Measurements from ENCODE around the gene COX5B.
"Not testable (repeated sequence)": the region's sequence is repeated elsewhere in the genome, so short reads cannot be mapped to it uniquely, and the experiment has no call there.

The COX5B gene

DNA sequence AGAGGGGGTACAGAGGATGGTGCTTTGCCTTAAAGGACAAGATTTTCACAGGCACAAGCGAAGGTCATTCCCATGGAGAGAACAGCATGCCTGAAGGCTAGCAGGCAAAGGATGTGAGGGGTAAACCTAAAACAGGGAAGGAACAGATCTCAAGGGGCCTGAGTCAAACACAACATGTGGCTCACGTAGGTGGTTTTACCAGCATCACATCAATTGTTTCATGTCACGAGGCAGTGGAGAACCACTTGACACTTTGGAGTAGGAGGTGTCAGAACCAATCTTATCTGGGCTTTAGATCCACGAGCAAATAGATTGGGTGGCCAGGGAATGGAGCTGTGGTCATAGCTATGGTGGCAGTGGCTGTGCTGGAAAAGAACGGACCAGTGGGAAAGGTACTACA lies 8.4 kb downstream of the COX5B start:
- no peak for DNase-seq

DNA sequence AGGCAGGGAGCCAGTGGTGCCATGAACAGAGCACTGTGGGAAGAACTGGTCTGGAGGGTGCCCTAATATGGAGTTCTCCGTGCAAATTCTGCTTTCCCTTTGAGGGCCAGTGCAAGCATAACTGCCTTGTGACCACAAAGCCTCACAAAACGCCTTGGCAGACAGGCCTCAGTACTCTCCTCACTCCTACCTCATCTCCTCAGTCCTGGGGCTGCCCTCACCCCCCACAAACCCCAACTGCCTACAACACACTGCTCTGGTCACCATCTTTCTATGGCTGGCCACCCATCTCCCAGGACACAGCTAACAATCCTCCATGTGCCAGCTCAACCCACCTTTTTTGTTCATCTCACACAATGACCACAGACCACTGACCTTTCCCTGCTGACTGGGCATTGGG lies 8.9 kb downstream of the COX5B start:
- DNase-seq = no peak

DNA sequence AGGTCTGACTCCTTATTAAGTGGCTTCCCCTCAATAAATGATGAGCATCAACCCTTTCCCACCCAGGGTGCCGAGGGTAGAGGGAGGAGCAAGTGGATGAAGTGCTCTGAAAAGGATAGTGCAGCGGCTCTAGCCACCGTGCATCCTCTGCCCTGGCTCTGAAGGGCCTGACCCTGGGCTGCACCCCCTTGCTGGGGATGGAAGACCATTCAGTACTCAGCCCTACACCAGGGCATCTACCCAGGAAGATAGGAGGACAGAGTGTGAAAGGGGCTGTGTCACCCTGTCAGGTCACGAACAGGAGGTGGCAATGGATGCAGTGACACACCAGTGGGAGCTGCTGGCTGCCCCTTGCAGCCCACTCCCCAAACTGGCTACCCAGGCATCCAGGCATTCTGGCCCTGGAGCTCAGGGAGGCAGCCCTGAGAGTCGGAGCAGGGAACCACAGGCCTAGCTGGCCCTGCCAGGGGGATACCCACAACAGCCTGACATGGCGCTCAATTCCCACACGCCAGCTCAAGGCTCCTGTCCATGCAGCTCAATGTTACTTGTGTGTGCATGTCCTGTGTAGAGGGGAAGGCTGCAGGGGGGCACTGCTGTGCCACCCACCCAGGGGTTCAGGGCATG lies 10.4 kb downstream of the COX5B start:
- DNase-seq = no peak

DNA sequence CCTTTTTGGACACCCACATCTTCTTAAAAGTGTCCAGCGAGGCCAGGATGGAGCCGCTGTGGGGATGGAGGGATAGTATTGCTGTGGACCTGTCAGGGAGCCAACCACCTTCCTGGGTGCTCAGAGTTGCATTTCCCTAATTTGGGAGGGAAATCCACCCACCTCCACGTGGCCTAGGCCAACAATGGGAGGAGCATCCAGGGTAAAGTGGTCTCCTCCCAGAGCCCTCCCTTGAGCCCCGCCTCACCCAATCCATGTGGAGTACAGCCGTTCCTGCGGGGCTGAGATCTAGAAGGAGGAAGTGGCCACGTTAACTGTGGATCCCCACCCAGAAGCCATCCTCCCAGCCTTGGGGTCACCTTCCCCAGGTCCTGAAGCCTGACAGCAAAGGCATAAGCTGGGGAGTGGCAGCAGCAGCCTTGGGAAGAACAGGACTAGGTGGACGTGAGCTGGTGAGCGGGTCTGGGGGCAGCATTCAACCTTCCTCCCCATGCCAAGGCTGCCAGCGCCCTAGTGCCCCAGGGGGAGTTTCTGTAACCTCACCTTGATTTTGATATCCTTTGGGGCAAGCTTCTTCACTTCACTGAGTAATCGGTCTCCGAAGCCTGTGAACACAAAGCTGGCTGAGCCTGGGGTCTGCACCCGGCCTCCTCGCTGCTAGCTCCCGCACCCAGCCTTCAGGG lies 11.2 kb downstream of the COX5B start:
- no peak for DNase-seq

DNA sequence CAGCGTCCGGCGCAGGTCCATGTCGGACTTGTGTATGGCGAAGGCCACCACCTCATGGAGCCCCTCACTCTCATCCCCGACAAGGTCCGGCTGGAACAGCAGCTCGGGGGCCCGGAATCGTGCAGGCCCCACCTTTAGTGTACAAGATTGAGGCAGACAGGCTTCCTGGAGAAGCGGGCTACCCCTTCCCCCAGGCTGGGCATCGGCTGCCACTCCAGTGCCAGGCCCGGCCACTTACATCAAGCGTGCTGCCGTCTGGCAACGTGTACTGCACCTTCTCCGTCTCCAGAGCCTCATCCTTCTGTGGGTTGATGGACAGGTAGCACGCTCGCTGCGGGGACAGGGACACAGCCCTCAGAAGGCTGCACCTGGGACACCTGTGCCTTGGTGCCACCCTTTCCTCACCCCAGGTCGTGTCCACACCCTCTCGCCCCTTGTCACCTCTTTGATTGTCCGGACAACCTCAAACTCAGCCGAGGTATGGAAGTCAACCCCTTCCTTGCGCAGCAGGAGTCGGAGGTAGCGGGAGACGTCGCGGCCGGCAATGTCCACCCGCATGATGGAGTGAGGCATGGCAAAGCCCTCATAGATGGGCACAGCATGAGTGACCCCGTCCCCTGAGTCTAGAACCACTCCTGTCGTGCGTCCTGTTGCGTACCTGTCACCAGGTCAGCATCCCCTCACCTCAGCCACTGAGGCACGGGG lies 12.3 kb downstream of the COX5B start:
- no peak for DNase-seq

DNA sequence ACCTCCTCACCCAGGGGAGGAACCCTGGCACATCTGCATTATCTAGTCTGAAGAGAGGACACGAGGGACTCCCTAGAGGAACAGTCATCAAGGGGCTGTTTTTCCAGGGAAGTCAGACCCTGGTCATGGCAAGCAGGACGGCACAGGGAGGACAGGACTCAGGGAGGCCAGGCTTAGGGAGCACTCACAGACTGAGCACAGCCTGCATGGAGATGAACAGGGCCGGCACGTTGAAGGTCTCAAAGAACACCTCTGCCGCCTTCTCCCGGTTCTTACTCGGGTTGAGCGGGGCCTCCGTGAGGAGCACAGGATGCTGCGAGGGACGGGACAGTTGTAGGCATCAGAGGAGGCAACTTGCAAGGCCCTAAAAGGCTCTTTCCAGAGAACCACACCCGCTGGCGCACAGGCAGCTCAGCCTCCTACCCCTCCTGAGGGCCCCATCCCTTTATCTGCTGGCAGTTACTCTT lies 12.9 kb downstream of the COX5B start:
- no peak for DNase-seq

DNA sequence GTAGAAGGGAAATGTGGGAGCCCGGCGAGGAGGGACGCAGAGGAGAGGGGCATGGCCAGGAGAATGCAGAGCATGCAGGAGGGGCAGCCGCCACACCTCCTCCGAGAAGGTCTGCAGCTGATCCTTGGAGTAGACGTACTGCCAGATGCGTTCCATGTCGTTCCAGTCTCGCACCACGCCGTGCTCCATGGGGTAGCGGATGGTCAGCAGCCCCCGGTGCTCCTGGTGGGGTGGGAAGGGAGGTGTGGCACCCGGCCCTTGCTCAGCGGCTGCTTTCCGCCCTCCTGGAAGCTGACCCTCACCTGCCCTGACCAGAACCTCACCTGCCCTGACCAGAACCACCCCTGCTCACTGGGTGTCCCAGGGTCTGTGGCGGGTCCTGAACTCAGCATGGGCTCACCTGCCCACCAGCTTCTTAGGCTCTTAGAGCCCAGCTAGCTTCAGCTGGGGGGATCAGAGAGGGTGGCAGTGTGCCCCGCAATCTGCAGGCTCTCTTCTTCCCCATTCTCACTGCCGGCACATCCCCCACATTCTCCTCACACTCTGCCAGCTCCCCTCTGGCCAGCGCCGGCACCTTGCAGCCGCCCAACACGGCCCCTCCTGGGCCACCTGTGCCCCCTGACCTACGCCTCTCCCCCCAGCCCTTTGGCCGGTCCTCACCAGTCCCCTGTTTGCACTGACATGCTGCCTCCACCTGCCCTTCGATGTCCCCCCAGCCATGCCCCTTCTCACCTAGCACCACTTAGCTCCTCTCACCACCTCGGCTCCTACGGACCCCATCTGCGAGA lies 13.6 kb downstream of the COX5B start:
- DNase-seq = no peak

DNA sequence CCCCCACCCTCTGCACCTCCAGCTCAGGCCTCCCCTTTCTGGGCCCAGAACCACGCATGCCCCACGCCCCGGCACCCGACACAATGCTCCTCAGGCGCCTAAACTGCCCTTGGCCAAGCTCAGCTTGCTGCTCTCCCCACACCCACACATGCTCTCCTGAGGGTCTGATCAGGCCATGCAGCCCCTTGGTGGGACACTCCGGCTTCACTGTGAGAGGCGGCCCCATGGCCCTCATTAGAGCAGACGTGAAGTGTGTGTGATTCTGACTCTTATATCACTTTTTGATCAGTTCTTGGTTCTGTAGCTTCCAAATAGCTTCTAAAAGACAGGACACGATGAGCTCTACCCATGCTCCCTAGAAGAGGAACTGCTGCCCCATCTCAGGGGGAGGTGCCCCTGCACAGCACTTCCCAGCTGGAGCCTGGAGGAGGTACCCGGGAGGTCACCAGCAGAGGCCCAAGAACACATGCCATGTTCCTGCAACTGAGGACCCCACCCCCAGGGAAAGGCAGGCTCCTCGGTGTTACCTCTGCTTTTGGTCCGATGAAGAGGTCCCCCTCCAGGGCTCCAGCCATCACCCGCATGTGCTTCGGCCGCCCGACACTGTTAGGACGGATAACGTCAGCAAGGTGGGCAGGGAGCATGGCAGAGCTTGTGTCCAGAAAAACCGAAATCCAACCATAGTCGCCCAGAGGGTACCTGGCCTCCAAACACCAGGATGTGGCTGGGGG lies 14.3 kb downstream of the COX5B start:
- DNase-seq = no peak

DNA sequence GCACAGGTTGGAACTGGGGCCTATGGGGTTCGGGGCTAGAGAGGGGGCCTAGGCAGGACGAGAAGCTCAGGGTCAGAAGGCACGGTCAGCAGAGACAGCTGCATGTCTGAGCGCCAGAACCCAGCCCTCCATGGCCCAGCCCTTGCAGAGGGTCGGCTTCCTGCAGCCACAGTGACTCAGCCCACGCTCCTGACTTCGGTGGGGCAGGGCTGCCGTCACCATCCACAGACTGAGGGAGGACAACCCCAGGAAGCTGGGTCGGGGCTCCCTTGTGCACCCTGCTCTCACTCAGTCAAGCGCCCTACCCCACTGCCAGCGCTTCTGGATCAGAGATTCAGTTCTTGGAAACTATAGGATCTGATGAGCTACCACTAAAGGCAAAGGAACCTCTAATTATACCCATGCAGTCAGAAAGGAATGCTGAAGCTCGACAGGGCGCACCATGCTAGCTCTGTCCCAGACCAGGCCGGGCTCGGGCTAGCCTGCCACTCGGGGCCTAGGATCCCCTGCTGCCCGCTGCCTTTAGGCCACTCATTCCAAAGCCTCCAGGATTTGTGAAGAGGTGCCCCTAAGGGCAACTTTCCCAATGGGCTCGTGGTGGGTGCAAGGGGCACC lies 15.0 kb downstream of the COX5B start:
- DNase-seq = no peak

DNA sequence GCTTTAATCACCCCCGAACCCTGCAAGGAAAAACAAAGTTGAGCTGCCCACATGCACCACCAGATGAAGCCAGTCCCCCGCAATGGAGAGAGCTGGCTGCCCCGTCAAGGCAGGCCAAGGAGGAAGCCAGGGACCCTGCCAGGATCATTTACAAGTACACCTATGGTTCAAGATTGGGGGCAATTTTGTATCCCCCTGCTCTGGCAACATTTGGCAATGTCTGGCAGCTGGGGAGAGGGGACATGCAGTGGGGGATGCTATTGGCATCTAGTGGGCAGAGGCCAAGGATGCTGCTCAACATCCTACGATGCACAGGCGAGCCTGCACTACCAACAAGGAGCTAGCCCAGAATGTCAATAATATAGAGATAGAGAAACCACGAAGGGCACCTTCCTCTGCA lies 16.1 kb downstream of the COX5B start:
- no peak for DNase-seq

DNA sequence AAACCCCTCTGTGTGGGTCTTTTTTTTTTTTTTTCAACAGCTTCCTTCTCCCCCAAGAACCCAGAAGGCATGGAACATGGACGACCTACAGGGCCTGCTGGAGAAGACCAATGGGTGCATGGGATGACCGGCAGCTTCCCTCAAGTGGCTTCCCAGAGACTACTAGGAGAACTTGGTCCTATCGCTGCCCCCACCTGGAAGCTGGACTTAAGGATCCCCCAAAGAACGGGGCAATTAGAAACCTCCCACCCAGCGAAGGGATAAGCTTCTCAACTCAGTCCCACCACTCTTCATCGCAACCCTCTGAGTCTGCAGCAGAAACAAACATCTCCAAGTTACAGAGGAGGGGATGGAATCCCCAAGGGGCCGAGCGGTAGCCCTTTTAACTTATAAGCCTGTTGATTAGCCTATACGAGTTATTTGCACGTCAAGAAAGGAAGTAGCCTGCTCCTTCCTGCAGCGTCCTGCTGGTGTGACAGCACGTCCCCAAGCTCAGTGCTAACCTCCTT lies 16.6 kb downstream of the COX5B start:
- peak in 1 of 51 donors; percentile 37 for DNase-seq

DNA sequence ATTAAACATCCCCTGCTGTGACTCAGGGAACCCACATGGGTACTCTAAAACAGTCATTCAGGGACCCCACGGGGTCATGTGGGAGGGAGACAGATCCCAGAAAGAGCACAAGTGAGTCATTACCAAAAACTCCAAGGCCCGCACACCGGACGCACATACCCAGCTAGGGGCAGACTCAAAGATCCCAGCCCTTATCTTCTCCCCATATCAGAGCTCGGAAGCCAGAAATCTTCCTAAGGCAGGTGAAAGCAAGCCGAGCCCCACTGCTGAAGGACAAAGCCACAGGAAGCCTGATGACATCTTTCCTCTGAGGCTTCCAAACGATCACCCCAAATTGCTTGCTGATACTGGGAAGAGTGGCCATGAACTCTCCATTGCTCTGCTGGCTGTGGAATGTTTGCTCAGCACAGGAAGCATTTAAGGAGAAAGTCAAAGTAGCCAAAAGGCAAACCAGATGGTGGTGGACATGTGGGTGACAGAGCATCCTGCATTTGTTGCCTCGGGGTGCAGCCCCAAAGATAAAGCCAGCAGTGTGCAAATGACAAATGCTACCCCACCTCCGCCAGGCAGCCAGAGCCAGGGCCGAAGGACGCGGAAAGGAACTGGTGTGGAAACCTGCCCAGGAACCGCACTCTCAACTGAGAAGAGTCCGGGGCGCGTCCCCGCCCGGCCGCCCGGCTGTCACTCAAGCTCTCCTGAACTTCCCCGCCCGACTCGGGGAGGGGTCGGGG lies 17.2 kb downstream of the COX5B start:
- peak in 39 of 51 donors; percentile 11 to 79 (median 58) for DNase-seq

DNA sequence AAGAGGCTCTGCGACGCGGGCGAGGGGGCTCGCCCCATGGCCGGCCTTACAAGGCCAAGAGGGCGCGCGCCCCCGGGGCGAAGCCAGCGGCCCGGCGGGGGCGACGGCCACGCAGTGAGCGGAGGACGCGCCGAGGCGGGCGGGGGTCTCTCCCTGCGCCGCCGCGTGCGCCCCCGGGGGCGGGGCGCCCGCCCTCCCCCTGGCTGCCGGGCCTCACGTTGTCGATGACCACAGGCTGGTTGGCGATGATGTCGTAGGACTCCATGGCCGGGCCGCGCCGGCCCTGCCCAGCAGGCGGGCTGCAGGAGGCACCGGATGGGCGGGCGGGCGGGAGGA lies 17.7 kb downstream of the COX5B start:
- peak in 4 of 51 donors; percentile 55 to 71 (median 64) for DNase-seq

DNA sequence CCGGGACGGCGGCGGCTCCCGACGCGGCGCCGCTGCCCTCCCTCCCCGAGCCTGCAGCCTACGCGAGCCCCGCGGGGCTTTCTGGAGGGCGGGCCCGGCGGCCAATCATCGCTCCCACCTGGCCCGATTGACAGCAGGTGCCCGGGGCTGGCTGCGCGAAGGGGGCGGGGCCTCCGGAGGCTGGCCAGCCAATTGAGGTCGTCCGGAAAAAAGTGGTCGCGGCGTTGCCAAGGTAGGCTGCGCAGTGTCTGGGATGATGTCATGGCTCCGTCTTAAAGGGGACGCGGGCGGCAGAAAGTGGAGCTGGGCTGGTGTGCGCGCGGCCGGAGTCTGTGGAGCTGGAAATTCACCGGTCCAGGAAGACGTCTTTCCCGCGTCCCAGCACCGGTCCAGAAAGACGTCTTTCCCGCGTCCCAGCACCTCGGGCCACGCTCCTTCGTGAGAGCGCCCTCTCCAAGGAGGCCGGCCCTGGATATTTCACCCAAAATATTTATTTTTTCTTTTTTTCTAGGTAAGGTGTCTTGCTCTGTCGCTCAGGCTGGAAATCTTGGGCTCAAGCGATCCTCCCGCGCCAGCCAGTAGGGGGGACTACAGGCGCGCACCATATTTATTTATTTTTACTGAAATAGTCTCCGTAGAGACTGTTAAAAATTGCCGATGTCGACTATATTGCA lies 18.2 kb downstream of the COX5B start, which contains the start of gene ACTR1B:
Gene ACTR1B, minus strand, starts transcription at position 83 of the 674 bp plus-strand sequence. CDS start 154 bp downstream, outside the sequence.
- DNase-seq = peak; percentile 48 to 99 (median 96)

DNA sequence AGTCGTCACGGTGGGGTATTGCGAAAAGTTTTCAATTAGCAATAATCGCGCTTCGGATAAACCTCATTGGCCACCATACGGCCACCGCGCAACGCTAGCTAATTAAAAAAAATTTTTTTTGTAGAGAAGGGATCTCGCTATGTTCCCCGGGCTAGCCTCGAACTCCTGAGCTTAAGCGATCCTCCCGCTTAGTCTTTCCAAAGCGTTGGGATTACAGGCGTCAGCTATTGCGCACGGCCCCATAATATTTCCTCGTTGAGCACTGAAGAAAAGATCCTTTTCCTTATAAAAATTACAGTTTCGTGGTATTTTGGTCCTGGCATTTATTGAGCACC lies 18.7 kb downstream of the COX5B start:
- no peak for DNase-seq

DNA sequence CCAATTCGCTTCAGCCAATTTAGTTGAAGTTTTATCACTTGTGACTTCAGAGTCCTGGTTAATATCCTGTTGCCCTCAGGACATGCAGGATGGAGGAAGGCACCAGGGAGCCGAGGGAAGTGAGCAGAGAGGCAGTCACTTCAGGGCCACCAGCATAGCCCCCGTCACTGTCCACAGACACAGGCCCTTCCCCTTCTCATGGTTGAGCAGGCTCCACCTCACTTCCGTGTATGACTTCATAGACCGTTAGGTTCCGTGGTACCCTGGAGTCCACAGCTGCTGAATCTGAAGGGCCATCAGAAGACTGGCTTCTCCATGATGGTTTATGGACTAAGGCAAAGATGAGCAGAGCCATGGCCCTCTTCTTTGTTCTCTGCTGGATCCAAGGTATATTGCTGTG lies 23.6 kb downstream of the COX5B start, which contains the start of gene C2orf92:
Gene C2orf92, plus strand, starts transcription at position 266 of the 400 bp plus-strand sequence. Its CDS starts 76 bp downstream, at position 342.
- DNase-seq = no peak

DNA sequence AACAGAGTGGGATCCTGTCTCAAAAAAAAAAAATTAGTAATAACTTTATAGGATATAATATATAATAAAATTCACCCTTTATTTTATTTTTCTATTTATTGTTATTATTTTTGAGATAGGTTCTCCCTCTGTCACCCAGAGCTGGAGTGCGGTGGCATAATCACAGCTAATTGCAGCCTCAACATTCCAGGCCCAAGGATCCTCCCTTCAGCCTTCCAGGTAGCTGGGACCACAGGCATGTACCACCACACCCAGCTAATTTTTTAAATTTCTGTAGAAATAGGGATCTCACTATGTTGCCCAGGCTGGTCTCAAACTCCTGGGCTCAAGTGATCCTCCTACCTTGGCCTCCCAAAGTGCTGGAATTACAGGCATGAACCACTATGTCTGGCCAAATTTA lies 24.6 kb downstream of the COX5B start:
- no peak for DNase-seq

DNA sequence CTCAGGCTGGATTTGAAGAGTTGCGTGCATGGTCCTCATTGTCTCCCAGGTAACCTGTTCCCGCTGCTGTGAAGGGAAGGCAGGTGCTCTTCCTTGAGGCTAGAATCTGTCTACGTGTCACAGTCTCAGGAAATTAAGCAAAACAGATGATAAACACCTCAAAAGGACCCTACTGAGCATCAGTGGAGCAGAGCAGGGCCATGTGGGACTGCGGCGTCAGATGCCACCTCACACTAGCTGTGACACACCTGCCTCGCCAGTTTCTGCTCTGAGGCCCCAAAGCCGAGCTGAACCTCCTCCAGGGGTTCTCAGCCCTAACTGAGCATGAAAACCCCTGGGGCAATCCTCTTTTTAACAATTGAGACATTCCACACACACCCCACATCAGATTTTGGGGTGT lies 25.7 kb downstream of the COX5B start:
- DNase-seq = no peak

DNA sequence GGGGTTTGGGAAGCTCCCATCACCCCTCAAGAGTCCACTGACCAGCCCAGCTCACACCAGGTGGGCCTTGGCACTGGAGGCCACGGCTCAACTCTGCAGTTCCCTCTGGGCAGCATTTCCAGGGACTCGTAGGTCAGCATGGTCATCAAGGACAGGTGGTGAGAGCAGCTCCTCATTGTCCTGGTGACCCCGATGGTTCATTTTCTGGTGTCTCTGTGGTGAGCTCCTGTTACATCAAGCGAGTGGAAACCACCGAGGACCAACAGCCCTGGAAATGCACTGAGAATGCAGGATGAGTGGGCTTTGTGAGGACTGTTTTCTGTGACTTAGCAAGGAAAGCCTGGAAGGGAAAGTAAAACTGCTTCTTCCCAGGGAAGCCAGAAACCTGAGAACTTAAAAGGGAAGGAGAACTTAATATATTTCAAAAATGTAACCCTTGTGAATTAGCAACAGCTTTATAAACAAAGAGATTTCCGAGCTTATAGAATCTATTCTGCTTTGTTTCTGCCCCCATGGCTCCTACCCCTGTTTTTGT lies 26.8 kb downstream of the COX5B start:
- not testable (repeated sequence) for DNase-seq
